Ramos (cell line): ENCODE data around the gene TRUB2.
"Not testable (repeated sequence)": the region's sequence is repeated elsewhere in the genome, so short reads cannot be mapped to it uniquely, and the experiment has no call there.

Source experiments
- in situ Hi-C: fragments of 300-500 bp; cut with MboI; formaldehyde crosslinking; loops from one replicate; pipeline ENCODE4 v1.14.3; 2022; ENCODE audit warnings: low sequenced_read_pairs; ENCODE audit not compliant: unreplicated experiment

The TRUB2 gene

DNA sequence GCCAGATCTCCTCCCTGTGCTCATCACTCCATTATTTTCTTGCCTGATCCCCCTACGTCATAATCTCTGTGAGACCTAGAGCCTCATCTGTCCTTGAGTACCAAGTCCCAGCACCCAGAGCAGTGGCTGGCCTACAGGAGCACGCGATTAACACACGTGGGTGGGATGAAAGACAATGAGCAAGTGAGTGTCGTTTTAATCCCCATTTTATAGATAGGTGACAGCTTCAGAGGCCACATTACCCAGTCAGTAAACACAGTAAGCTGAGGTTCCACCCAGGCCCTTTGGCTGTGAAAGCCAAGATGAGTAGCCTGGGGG, 17.3 kb downstream of the TRUB2 start:
- in situ Hi-C loops: no loop called here

DNA sequence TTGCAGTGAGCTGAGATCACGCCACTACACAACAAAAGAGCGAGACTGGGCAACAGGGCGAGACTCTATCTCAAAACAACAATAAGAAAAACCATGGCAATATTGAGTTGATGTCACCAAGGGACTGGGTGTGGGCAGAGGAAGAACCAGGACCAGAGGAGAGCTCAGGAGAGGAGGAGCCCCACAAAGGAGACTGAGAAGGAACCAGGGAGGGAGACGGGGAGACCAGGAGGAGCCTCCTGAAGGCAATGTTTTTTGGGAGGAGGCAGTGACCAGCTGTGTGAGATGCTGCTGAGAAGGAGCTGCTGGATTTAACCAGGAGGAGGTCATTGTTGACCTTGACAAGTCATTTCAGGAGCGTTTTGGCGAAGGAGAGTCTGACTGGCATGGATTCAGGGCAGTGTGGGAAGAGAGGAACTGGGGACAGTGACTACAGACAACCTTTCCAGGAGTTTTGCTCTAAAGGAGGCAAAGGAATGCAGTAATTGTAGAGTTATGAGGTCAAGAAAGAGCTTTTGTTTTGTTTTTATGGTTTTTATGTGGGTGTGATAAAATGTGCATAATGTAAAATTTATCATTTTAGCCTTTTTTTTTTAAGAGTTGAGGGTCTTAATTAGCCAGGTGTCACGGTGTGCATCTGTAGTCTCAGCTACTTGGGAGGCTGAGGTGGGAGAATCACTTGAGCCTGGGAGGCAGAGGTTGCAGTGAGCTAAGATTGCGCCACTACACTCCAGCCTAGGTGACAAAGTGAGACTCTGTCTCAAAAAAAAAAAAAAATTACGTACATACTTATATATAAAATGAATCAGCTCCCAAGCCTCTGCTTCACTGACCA, 17.9 kb downstream of the TRUB2 start:
- in situ Hi-C loops: no loop called here

DNA sequence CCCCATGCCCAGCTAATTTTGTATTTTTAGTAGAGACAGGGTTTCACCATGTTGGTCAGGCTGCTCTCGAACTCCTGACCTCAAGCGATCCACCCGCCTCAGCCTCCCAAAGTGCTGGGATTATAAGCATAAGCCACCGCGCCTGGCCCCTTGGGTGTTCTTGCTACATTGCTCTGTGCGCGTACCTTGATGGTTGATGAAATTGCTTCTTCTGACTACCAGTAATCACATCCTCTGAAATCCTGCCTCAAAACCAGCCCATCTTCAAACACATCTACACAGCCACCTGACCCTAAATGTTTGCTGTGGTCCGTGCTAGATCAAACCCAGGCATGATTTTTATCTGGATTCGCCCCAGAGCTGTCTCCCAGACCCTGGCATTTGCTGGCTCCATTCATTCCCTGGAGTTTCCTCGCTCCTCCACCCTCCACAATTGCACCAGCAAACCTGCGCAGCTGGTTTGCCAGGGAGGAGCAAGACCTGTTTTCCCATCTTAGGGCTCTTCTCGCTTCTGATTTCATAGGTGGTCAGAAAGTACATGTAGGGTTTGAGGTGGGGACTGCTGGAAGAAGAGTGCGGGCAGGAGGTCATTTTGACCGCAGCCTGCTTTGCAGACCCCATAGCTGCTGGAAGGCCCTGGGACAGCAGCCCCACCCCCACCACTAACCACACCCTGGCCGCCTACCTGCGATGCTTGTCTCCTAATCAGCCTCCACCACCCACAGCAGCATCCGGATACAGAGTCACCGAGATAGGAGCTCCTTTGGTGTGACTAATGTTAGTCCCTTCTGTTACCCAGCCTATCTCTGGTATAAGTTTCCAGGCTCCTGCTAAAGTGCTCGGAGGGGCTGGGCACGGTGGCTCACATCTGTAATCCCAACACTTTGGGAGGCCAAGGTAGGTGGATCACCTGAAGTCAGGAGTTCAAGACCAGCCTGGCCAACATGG, 23.4 kb downstream of the TRUB2 start:
- in situ Hi-C loops: loop anchor here (10.0 kb wide), 1 partner anchor 116 kb away; no protein-coding TSS in a partner anchor

DNA sequence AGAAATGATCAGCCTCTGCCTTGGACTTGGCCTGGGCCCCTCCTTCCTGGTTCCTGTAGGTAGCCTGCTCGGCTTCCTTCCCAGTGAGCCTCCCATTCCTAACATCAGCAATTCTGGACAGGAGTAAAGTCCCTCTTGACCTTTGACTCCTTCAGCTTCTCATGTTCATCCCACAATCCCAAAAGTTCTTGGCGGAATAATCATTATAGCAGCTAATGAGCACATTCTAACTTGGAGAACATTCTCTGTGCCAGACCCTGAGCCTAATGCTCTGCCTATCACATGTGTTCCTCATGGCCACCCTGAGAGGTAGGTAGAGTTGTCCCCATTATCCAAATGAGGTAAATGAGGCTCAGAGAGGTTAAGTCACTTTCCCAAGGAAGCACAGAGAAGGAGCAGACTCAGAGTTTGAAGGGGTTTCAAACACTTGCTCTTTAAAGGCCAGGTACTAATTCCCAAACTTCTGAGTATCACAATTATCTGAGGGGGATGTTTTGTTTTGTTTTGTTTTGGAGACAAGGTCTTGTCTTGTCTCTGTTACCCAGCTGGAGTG, 24.9 kb downstream of the TRUB2 start:
- in situ Hi-C loops: loop anchor here (10.0 kb wide), 1 partner anchor 118 kb away; no protein-coding TSS in a partner anchor

DNA sequence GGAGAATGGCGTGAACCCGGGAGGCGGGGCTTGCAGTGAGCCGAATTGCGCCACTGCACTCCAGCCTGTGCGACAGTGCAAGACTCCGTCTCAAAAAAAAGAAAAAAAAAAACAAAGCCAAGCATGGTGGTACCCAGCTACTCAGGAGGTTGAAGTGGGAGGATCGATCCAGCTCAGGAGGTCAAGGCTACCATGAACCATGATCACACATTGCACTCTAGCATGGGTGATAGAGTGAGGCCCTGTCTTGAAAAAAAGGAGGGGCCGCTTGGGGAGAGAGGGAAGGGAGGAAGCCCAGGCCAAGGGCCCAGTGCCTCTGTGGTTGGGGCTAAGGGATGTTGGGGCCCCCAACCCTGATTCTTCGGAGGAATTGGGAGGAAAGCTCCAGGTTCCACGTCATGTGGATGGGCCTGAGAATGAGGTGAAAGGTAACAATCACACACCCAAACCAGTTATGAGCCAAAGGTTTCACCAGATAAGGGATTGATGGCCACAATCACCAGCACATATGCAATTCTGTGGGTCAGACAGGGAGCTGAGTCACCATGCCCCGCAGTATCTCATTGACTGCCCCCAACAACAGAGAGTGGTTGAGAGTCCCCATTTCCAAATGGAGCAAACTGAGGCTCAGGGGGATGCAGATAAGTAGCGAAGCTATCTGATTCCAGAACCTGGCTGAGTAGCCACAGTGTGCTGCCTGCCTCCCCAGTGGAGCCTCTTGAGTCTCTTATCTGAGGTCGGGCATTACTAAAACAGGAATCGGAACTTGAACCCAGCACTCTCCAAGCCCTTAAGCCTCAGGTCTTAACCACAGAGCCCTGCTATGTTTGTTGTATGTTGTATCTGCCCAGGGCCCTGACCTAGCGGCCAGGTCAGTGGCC, 25.7 kb downstream of the TRUB2 start:
- in situ Hi-C loops: loop anchor here (10.0 kb wide), 1 partner anchor 118 kb away; no protein-coding TSS in a partner anchor

DNA sequence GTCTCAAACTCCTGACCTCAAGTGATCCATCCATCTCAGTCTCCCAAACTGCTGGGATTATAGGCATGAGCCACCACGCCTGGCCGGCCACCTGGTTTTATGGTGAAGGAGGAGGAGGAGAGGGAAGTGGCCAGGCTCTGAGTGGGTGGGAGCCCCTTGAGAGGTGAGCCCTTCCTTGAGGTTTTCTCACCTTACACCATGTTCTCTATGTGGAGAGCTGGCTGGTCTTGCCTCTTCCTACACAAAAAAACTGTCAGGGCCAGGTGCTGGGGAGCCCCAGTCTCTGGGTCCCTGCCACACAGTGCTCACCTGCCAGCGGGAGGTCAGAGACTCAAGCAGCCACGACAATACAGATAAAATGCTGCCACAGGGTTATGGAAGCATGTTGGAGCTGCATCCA, 28.1 kb downstream of the TRUB2 start:
- in situ Hi-C loops: loop anchor here (10.0 kb wide), 1 partner anchor 121 kb away; no protein-coding TSS in a partner anchor

DNA sequence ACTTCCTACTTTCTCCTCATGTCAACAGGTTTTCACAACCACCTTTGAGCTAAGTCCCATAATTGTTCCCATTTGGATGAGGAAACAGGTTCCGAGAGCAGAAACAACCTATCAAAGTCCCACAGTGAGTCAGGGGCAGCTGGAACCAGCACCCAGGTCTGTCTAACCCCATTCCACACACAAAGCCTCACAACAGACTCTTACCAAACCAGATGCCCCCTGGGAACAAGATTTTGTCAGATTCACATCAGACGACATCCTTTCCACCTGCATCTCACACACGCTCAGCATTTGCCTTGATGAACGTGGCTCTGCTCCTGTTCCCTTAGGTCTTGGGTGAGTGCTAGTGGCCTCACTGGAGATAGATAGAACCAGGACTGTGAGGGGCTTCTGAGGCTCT, 29.2 kb downstream of the TRUB2 start:
- in situ Hi-C loops: loop anchor here (10.0 kb wide), 1 partner anchor 122 kb away; no protein-coding TSS in a partner anchor

DNA sequence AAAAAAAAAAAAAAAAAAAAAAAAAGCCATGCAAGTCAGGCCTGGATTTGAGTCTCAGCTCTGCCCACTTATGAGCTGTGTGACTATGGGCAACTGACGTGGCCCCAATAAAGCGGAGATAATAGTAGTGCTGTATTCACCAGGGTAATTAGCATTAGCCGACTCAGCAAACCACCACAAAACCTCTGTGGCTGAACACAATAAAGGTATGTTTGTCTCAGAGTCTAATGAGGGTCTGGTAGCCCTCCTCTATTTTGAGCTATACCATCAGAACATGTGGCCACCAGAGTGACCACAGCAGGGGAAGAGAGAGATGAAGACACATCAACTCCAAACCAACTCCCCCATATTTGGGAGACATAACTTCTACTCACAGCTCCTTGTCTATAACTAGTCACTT, 30.2 kb downstream of the TRUB2 start:
- in situ Hi-C loops: loop anchor here (10.0 kb wide), 1 partner anchor 123 kb away; no protein-coding TSS in a partner anchor

DNA sequence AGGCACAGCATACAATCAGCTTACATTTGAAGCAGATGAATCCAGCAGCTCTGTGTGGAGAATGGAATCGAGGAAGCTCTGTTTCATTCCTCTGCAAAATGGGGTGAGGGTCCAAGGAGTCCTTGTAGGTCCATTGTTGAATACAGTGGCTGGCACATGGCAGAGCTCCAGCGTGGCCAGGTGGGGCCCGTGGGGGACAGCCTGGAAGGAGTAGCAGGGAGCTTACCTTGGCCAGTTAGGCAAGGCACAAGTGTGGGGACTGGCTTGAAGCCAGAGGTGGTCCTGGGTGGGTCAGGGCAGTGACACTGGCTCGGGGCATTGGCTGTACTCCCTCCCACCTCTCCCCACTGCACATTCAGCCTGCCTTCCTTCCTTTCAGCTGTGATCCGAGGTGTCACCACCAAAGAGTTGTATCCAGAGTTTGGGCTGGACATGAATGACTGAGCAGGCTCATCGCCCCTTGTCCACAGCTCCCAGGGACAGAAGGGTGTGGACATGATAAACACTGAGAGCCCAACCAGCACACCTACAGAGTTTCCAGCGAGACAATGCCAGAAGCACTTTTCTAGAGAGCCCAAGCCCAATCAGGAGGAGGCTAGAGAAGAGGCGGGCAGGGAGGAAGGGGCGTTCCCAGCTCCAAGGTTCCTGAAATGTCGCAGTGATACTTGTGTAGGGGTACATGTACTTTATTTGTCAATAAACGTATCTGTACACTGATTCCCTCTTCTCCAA, 33.8 kb downstream of the TRUB2 start:
- in situ Hi-C loops: no loop called here

DNA sequence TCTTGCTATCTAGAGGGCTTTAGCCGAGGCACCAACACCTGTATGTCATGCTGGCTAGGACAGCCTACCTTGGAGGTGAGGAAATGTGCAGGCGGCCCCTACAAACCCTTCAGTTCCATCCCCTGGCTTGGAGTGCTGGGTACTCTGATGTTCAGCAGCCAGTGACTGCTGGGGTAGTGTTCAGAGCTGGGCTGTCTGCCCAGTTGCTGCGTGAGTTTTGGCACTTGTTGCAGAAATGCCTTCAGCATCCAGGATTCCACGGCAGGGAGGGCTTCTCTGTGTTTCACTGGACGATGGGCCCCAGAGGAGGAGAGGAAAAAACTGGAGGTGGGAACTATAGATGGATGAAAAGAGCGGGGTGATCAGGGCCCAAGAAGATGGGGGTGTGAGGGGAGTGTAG, 35.8 kb downstream of the TRUB2 start:
- in situ Hi-C loops: no loop called here

DNA sequence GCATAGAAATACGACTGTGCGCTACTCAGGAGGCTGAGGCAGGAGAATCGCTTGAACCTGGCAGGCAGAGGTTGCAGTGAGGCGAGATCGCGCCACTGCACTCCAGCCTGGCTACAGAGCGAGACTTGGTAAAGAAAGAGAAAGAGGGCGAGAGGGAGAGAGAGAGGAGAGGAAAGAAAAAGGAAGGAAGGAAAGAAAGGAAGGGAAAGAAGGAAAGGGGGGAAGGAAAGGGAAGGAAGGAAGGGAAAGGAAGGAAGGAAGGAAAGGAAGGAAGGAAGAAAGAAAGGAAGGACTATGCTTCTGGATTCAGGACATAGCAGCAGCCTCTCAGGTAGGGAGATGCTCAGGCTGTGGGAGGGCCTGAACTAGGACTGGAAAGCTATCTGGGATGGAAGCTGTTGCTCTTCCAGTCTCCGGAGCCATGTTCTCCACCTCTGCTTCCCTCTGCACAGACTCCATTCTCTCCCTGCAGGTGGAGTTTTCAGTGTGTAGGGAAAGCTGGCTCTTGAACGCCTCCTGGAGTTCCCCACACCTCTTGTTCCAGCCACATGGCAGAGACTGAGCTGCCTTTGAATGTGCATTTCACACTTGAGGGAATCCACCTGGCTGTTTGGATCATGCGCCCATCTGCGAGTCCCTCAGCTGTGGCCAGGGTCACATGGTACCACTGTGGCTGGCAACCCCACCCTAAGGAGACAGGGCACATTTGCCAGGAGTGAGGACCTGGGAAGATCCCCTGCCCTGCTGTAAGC, 37.0 kb downstream of the TRUB2 start:
- in situ Hi-C loops: no loop called here

DNA sequence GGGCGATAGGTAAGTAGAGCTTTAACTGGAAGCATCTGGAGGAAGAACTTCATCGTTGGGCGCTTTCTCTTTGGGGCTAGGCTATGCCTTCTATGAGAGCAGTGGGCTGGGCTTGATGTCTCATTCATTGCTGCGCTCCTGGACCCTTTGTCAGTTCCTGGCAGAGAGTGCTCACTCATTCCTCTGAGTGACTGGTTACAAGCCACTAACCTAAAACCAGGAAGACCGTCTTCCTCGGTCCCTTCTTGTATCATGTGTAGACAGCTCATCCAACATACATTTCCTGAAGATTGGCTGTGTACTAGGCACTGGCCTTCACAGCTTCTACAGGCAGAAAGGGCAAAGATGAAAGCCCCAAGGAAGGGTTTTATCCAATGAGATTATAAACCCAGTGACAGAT, 39.7 kb downstream of the TRUB2 start:
- in situ Hi-C loops: no loop called here

DNA sequence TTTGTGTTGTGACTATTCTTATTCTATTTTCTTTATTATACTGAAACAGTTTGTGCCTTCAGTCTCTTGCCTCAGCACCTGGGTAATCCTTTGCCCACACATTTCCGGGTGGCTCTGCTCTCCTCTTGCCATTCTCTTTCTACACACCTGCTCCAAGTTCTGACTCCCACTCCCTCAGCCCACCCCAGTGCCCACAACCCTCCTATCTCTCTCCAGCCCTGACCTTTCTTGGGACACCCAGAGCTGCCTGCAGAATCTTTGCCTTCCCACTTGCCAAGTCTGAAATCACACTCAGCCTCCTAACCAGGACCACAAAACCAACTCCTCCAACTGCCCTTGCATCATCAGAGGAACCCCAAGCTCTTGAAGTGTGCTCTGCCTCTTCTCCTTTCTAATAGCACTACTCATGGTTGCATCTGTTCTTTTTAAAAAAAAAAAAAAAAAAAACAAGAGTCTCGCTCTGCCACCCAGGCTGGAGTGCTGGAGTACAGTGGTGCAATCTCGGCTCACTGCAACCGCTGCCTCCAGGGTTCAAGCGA, 42.1 kb downstream of the TRUB2 start:
- in situ Hi-C loops: no loop called here

DNA sequence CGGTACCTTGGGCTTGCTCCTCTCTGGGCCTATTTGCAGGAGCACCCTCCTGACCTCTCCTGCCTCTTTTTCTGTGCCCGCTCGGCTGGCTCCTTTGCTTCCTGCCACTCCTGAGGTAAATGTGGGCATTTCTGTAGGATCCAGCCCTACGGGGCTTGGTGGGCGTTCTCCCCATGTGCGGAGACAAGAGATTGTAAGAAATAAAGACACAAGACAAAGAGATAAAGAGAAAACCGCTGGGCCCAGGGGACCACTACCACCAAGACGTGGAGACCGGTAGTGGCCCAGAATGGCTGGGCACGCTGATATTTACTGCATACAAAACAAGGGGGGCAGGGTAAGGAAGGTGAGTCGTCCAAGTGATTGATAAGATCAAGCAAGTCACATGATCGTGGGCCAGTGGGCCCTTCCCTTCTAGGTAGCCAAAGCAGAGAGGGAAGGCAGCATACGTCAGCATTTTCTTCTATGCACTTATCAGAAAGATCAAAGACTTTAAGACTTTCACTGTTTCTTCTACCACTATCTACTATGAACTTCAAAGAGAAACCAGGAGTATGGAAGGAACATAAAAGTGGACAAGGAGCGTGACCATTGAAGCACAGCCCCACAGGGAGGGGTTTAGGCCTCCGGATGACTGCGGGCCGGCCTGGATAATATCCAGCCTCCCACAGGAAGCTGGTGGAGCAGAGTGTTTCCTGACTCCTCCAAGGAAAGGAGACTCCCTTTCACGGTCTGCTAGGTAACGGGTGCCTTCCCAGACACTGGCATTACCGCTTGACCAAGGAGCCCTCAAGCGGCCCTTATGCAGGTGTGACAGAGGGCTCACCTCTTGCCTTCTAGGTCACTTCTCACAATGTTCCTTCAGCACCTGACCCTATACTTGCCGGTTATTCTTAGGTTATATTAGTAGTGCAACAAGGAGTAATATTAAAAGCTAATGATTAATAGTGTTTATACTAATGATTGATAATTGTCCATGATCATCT, 42.9 kb downstream of the TRUB2 start:
- in situ Hi-C loops: not testable (repeated sequence)

DNA sequence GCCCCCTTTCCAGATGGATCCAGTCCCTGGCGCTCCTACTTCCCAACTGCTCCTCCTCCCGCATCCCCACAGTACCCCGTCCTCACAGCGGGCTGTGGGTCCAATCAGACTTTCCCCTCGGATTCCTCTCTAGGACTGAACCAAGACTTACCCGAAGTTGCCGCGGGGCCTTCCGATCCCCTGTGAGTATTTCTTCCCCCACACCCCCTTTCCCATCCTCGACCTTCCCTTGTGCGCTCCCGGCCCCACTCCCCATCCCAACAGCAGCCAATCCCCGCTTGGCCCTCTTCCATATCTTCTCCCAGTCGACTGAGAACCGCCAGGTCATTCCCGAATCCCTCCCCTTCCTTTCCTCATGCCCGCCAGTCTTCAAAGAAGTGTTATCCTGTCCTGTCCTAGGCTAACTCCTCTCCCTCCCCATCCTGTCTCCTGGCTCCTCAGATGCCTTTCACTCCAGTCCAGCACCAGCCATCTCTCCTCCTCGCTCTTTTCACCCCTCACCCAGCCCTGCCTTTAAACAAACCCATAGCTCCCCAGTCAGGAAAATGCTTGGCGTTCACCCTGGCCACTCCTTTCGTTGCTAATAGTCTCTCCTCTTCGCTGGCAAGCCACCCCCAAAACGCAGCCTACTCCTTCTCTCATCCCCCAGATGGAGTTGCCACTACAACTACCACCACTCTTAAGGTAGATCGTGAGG, 45.5 kb downstream of the TRUB2 start:
- in situ Hi-C loops: no loop called here

DNA sequence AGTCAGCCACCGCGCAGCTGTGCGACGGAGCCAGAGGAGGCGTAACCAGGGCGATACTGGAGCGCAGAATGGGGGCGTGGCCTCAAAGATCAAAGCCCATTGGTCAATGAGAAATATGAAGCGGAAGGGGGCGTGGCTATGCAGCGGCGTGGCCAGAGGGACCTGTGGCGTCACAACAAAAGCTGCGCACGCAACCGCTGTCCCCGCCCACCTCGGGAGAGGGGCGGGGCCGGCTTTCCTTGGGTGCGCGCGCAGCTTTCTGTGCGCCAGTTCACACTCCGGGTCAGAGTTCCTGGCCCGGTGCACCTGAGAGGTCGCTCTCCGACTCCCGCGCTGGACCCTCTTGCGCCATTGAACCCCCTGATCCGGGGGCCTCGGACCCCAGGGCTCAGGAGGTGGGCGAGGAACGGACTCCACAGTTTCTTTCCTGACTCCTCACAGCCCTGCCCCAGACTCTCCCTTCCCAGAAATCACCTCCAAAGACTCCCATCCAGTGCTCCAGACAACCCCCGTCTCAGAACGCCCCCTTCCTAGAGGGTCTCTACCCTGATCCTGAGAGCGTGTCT, 46.2 kb downstream of the TRUB2 start, which contains the start of gene SWI5:
Gene SWI5, plus strand, starts transcription at position 269 of the 566 bp plus-strand sequence.
- in situ Hi-C loops: no loop called here
